H1 (cell line): Measurements from ENCODE around the gene CRACDL.

Experiments
- ASH2L ChIP-seq: fragments of 200-600, 300-600 bp; sonication (generic); IDR thresholded peaks from one replicate; pipeline ENCODE4 v1.7.1; 2017; ENCODE audit warnings: low read length
- CTCF ChIP-seq, 3 experiments: IDR thresholded peaks; 1 replicate in 2 of 3; 2 replicates in 1 of 3; pipeline versions ENCODE4 v1.5.1 to v1.6.1; 2011; ENCODE audit warnings: low read length in 3 of 3, mild to moderate bottlenecking in 3 of 3, inconsistent platforms in 2 of 3, low read depth in 1 of 3, moderate library complexity in 1 of 3; ENCODE audit not compliant: insufficient read depth in 1 of 3; ENCODE audit errors: control extremely low read depth in 1 of 3
- POLR2A ChIP-seq, 2 experiments: IDR thresholded peaks; 1 replicate in 1 of 2; 2 replicates in 1 of 2; pipeline ENCODE4 v1.6.1; 2011; ENCODE audit warnings: low read depth in 2 of 2, low read length in 2 of 2, mild to moderate bottlenecking in 2 of 2; ENCODE audit errors: control extremely low read depth in 1 of 2
- TBP ChIP-seq: IDR thresholded peaks from 2 replicates; pipeline ENCODE4 v1.6.1; 2011; ENCODE audit warnings: low read depth, low read length, improper control_type of control experiment

GRCh38 chr2:98809878-98810587 is 126.0 kb downstream of the CRACDL start:
- TF ChIP-seq POLR2A (IDR thresholded peaks at IDR 0.05; ENCODE audit: control extremely low read depth in 1 of 2, low read depth in 2 of 2, low read length in 2 of 2) (no peak), CTCF (IDR thresholded peaks at IDR 0.05; ENCODE audit: control extremely low read depth in 1 of 3, insufficient read depth in 1 of 3, low read depth in 1 of 3, low read length in 3 of 3) (no peak), TBP (no peak), ASH2L (no peak)
